Esophagus squamous epithelium (tissue), 5 donors: ENCODE measurements around the gene UNC13C. TPM values are rescaled to one million over a fixed set of nuclear protein-coding genes. Genes with fewer than 3 reads are reported as not detected.
A peak's percentile ranks its signal among the peaks of the same experiment; 100 is the strongest.

ENCODE experiments used
- DNase-seq: peaks from one replicate; lab custom pipeline; 2025; lab: John Stamatoyannopoulos, UW
- H3K27ac ChIP-seq, 4 donors: fragments of 200-600 bp; sonication (generic); one replicate each; pipeline ENCODE4 v1.5.1; 2016 to 2019; ENCODE audit warnings: mild to moderate bottlenecking in 1 of 4
- H3K27me3 ChIP-seq, 4 donors: fragments of 200-600 bp; sonication (generic); 1 replicate in 3 of 4; 2 replicates in 1 of 4; pipeline versions ENCODE4 v1.5.1 to v1.6.0; 2017 to 2021; ENCODE audit warnings: antibody characterized with exemption in 1 of 4
- H3K36me3 ChIP-seq, 3 donors: fragments of 200-600 bp; sonication (generic); one replicate each; pipeline ENCODE4 v1.5.1; 2016 to 2019
- H3K4me1 ChIP-seq, 3 donors: fragments of 200-600 bp; sonication (generic); one replicate each; pipeline ENCODE4 v1.5.1; 2017 to 2019
- H3K4me3 ChIP-seq, 4 donors: fragments of 200-600 bp; sonication (generic); 1 replicate in 3 of 4; 2 replicates in 1 of 4; pipeline ENCODE4 v1.5.1; 2016 to 2019; ENCODE audit warnings: mild to moderate bottlenecking in 2 of 4, moderate library complexity in 1 of 4
- H3K9me3 ChIP-seq, 3 donors: fragments of 200-600 bp; sonication (generic); one replicate each; pipeline ENCODE4 v1.5.1; 2016 to 2019
- CTCF ChIP-seq, 6 experiments: fragments of 450-650 bp in 4 of 6; fragments of 200-600 bp in 2 of 6; sonication (generic) in 2 of 6; IDR thresholded peaks; one replicate each; pipeline ENCODE4 v1.5.1; 2016 to 2019; ENCODE audit warnings: antibody characterized with exemption in 6 of 6, mild to moderate bottlenecking in 4 of 6, moderate library complexity in 4 of 6
- POLR2A ChIP-seq, 4 donors: fragments of 450-650 bp; IDR thresholded peaks; one replicate each; pipeline ENCODE4 v1.6.1; 2017; ENCODE audit warnings: antibody characterized with exemption in 4 of 4, mild to moderate bottlenecking in 4 of 4, moderate library complexity in 3 of 4
- WGBS, 2 donors: methylation state at CpG; one replicate each; pipeline ENCODE4 v1.1.5; 2018; 5-methylcytosine and 5-hydroxymethylcytosine counted together
- intact Hi-C: fragments of 100-400 bp; cut with DNase I; formaldehyde crosslinking; loops from one replicate; pipeline ENCODE4 v1.15.0; 2022
- total RNA-seq, 4 donors: library from RNA; depleted of rRNA; stranded (reverse); fragments of >200 nt; gene quantifications; one replicate each; pipeline ENCODE4 v1.1.0, GENCODE V29; 2016
- donor health status: DM: yes; HTN: yes; CAD: no.

The UNC13C gene
- total RNA-seq, 4 donors from 2014 or later: 0.18 to 0.19 TPM; not detected in 2

GRCh38 chr15:54045397-54045796 lies 67.2 kb downstream of the UNC13C start:
- no peaks in the 10 kb centered on the region for H3K27me3 ChIP-seq
- H3K4me1 ChIP-seq: no peaks in the 10 kb centered on the region
- TF ChIP-seq CTCF (IDR thresholded peaks at IDR 0.05) (no peak), POLR2A (IDR thresholded peaks at IDR 0.05) (no peak)
- no peaks in the 10 kb centered on the region for H3K36me3 ChIP-seq
- H3K4me3 ChIP-seq: no peak overlapping the region
- H3K27ac ChIP-seq: no peak overlapping the region
- intact Hi-C loops: no loop called here
- 44 to 59% methylated on average over 2 of the region's 2 CpGs for WGBS, 2 donors
- no peaks in the 10 kb centered on the region for H3K9me3 ChIP-seq
- DNase-seq: no peak

- intact Hi-C loops: no loop called here
- no peak overlapping the region for H3K4me3 ChIP-seq
Measured at GRCh38 chr15:54046093-54046492, 67.9 kb downstream of the UNC13C start.

GRCh38 chr15:54064365-54064764 lies 86.1 kb downstream of the UNC13C start:
- TF ChIP-seq CTCF (IDR thresholded peaks at IDR 0.05): no peak
- TF ChIP-seq POLR2A (IDR thresholded peaks at IDR 0.05): no peak
- Histone ChIP-seq H3K36me3 (no peaks in the 10 kb centered on the region), H3K27ac (no peak overlapping the region), H3K4me3 (no peak overlapping the region), H3K4me1 (no peaks in the 10 kb centered on the region), H3K27me3 (no peaks in the 10 kb centered on the region), H3K9me3 (no peaks in the 10 kb centered on the region)
- 29 to 36% methylated on average over 3 of the region's 3 CpGs for WGBS, 2 donors
- no peak for DNase-seq
- intact Hi-C loops: no loop called here

More at GRCh38 chr15:54046093-54046492, 67.9 kb downstream of the UNC13C start:
- WGBS, 2 donors: 45 to 55% methylated on average over 2 of the region's 2 CpGs
- no peak for DNase-seq
- TF ChIP-seq CTCF (IDR thresholded peaks at IDR 0.05) (no peak), POLR2A (IDR thresholded peaks at IDR 0.05) (no peak)
- no peak overlapping the region for H3K27ac ChIP-seq
- H3K9me3 ChIP-seq: no peaks in the 10 kb centered on the region
- no peaks in the 10 kb centered on the region for H3K27me3 ChIP-seq
- no peaks in the 10 kb centered on the region for H3K4me1 ChIP-seq
- no peaks in the 10 kb centered on the region for H3K36me3 ChIP-seq

- intact Hi-C loops: no loop called here
- H3K4me1 ChIP-seq: no peaks in the 10 kb centered on the region
- DNase-seq: no peak
- no peak for TF ChIP-seq POLR2A (IDR thresholded peaks at IDR 0.05)
- TF ChIP-seq CTCF (IDR thresholded peaks at IDR 0.05): no peak
- H3K27ac ChIP-seq: no peak overlapping the region
- H3K36me3 ChIP-seq: no peaks in the 10 kb centered on the region
- 61 to 74% methylated on average over 3 of the region's 3 CpGs for WGBS, 2 donors
- H3K9me3 ChIP-seq: no peaks in the 10 kb centered on the region
- H3K27me3 ChIP-seq: no peaks in the 10 kb centered on the region
- no peak overlapping the region for H3K4me3 ChIP-seq
Measured at GRCh38 chr15:54066403-54066802, 88.2 kb downstream of the UNC13C start.

GRCh38 chr15:54082836-54083492 lies 104.7 kb downstream of the UNC13C start:
- Histone ChIP-seq H3K9me3 (no peaks in the 10 kb centered on the region), H3K27me3 (no peaks in the 10 kb centered on the region), H3K4me3 (no peak overlapping the region), H3K27ac (no peak overlapping the region), H3K36me3 (no peaks in the 10 kb centered on the region), H3K4me1 (no peaks in the 10 kb centered on the region)
- intact Hi-C loops: no loop called here
- no peak for TF ChIP-seq POLR2A (IDR thresholded peaks at IDR 0.05)
- peak in 4 of 6 experiments; percentile 12 to 52 (median 38) for TF ChIP-seq CTCF (IDR thresholded peaks at IDR 0.05)
- 10 to 29% methylated on average over 3 to 4 of the region's 7 CpGs for WGBS, 2 donors
- no peak for DNase-seq
